ENCODE results near the gene SALL2.

GRCh38 chr14:21506557-21506956 is 19.6 kb downstream of the SALL2 start:
- no peak for TF ChIP-seq CTCF (IDR thresholded peaks at IDR 0.05)
- no peak for TF ChIP-seq POLR2A (IDR thresholded peaks at IDR 0.05)

All from Peyer's patch (tissue), 4 donors.